ENCODE data around the gene NPL.

NPL gene

GRCh38 chr1:182764029-182764727 is 25.4 kb upstream of the NPL start:
- no peaks in the 10 kb centered on the region for H3K36me3 ChIP-seq (ENCODE audit: control insufficient read depth in 2 of 2, insufficient read depth in 1 of 2, low read length in 2 of 2)
- no peaks in the 10 kb centered on the region for H3K9me3 ChIP-seq (ENCODE audit: control insufficient read depth, insufficient read depth, low read depth, low read length)
- CTCF ChIA-PET: interaction anchor here (0.7 to 1.9 kb wide), 3 partner anchors 9 to 169 kb away, joined by 3 to 10 read pairs (median 4); no protein-coding TSS in a partner anchor
- POLR2A ChIA-PET: no interaction called here
- H3K27ac ChIP-seq (ENCODE audit: extremely low read depth, low read depth, low read length): no peak overlapping the region
- H3K4me1 ChIP-seq (ENCODE audit: control insufficient read depth, insufficient read depth, low read length): no peaks in the 10 kb centered on the region
- no peak overlapping the region for H3K4me3 ChIP-seq (ENCODE audit: low read depth, low read length)
- TF ChIP-seq ZNF416 (tag by site-specific recombination; IDR thresholded peaks at IDR 0.05): no peak
- no peak for TF ChIP-seq ZNF513 (tag by site-specific recombination; IDR thresholded peaks at IDR 0.05)
- TF ChIP-seq ZNF830 (tag by site-specific recombination; IDR thresholded peaks at IDR 0.05; ENCODE audit: low read depth): no peak
- no peak for TF ChIP-seq ZNF133 (tag by site-specific recombination; IDR thresholded peaks at IDR 0.05)
- peak; percentile 29; the same call in 1 of the 2 replicates for TF ChIP-seq ZNF18 (tag by site-specific recombination; IDR thresholded peaks at IDR 0.05)
- TF ChIP-seq ZNF24 (tag by site-specific recombination; IDR thresholded peaks at IDR 0.05): no peak
- peak; percentile 95 for TF ChIP-seq FEZF1 (tag by site-specific recombination; IDR thresholded peaks at IDR 0.05)
- TF ChIP-seq ZNF580 (tag by site-specific recombination; IDR thresholded peaks at IDR 0.05): peak; percentile 35; the same call in 1 of the 2 replicates
- no peak for TF ChIP-seq ZNF768 (tag by site-specific recombination; IDR thresholded peaks at IDR 0.05)
- peak; percentile 45; the same call in 1 of the 2 replicates for TF ChIP-seq ZNF488 (tag by site-specific recombination; IDR thresholded peaks at IDR 0.05)
- peak; percentile 48; the same call in 1 of the 2 replicates for TF ChIP-seq ZBTB8A (tag by site-specific recombination; IDR thresholded peaks at IDR 0.05)
- peak; percentile 53 for TF ChIP-seq ZNF341 (tag by site-specific recombination; IDR thresholded peaks at IDR 0.05; ENCODE audit: low read depth)
- TF ChIP-seq ZBTB49 (tag by site-specific recombination; IDR thresholded peaks at IDR 0.05; ENCODE audit: low read depth): peak; percentile 6; the same call in 1 of the 2 replicates
- 0 out of 2 replicates have a peak, but pooled peaks have one; percentile 17 for TF ChIP-seq ZNF626 (tag by site-specific recombination; IDR thresholded peaks at IDR 0.05)
- TF ChIP-seq ZNF561 (tag by site-specific recombination; IDR thresholded peaks at IDR 0.05; ENCODE audit: borderline replicate concordance): peak; percentile 61; the same call in 1 of the 2 replicates
- peak; percentile 99 for TF ChIP-seq PRDM6 (tag by site-specific recombination; IDR thresholded peaks at IDR 0.05)
- TF ChIP-seq ZNF175 (tag by site-specific recombination; IDR thresholded peaks at IDR 0.05): no peak
- TF ChIP-seq ZNF843 (tag by site-specific recombination; IDR thresholded peaks at IDR 0.05): peak; percentile 96
- 0 out of 2 replicates have a peak, but pooled peaks have one; percentile 62 for TF ChIP-seq ZNF596 (tag by site-specific recombination; IDR thresholded peaks at IDR 0.05)
- TF ChIP-seq ZNF639 (tag by site-specific recombination; IDR thresholded peaks at IDR 0.05): no peak
- no peak for TF ChIP-seq ZNF155 (tag by site-specific recombination; IDR thresholded peaks at IDR 0.05)
- TF ChIP-seq SCRT2 (tag by site-specific recombination; IDR thresholded peaks at IDR 0.05): peak; percentile 44; the same call in 1 of the 2 replicates
- peak; percentile 30; the same call in 1 of the 2 replicates for TF ChIP-seq ZXDB (tag by site-specific recombination; IDR thresholded peaks at IDR 0.05)
- peak; percentile 55; the same call in 1 of the 2 replicates for TF ChIP-seq ZBTB44 (tag by site-specific recombination; IDR thresholded peaks at IDR 0.05)

Data from HEK293 (cell line).